Mesenteric fat pad (tissue), 1 donor: ENCODE data around the gene DYNC1I1. TPM values are rescaled to one million over a fixed set of nuclear protein-coding genes. Genes with fewer than 3 reads are reported as not detected.

Experiments used
- DNase-seq: peaks from one replicate; pipeline ENCODE4 v3.0.0-alpha.2; 2020; ENCODE audit warnings: low spot score
- total RNA-seq: library from RNA; stranded (reverse); fragmentation: NEBNext Ultra II Directional; extraction: Animal tissue kit (Norgen Biotek cat#: 25700); gene quantifications from one replicate; pipeline ENCODE4 v1.2.1, GENCODE V29; 2021
- donor health status: DM: yes; HTN: yes; CAD: no.

Gene DYNC1I1
- total RNA-seq, 1 donor from 2014 or later = 4.3 TPM

DNA sequence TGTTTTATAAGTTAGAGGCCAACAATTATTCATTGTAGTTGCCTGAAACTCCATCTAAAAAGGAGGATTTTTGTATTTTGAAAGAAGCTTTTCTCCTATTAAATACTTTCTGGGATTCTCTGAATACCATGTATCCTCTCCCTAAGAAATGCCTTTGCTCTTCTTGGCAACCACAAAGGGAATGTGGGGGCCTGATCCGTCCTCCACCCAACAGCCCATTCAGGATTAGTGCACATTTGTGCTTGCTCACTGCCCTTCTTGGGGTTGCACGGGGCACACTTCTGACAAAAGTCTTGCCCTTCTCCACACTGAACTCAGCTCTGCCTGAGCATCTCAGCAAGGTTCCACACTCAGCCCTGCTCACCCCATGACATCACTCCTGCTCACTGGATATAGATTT lies 355.4 kb downstream of the DYNC1I1 start:
- DNase-seq = no peak

DNA sequence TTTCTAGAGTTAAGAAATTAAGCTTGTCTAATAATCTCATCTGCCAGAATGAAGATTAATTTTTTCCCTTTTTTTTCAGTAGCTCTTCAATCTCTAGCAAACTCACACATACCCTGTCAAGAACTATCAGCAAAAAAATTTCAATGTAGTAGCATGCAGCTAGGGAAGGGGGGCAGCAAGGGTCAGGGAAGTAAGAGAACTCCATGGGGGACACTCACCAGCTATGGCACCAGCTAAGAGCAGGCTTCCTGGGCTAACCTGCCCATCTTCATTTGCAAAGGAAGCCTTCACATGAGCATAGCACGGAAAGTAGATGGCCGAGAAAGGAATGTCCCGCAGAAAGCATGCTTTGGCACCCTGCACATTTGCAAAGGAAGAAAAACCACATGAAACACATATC lies 359.2 kb downstream of the DYNC1I1 start:
- no peak for DNase-seq

DNA sequence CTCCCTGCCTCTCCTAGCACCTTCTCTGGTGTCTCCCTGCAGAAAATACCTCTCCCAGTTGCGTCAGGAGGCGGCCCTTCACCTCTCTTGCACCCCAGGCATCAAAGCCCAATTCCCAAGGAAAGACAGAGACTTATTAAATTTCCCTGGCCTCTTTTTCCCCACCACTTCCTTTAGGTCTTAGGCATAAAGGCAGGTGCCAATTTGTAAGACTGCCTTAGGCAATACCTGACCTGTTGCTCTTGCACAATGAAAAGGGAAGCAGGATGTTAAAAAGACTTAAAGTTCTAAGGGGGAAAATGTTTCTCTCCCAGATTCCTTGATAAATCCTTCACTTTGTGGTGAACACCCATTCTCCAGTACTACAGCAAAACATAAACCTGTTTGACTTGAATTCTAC lies 362.9 kb downstream of the DYNC1I1 start:
- DNase-seq = no peak

DNA sequence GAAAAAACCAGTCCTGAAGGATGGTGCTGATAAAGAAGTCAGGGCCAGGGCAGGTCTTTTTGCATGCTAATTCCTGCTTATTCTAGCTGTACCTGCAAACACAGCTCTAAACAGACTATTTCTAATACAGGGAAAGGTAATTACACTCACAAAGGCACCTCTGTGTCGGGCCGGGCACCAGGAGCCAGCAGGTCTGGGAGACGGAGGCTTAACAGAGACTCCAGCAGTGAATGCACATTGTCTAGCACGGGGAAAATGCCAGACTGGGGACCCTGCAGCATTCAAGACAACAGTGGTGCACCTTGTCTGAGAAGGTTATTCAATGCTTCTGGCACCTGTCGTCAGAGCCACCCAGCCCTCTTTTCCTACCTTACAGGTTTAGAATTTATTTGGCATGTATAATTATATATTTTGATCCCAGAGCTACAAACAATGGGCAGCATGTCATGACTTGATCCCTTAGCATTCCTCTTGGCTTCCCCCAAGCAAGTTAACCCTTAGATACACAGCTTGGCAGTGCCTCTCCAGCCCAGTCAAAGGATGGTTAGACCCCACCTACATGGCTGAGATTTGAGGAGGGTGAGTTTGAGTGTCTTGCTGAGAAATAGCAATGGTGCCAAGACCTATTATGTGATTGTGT lies 364.4 kb downstream of the DYNC1I1 start:
- no peak for DNase-seq

DNA sequence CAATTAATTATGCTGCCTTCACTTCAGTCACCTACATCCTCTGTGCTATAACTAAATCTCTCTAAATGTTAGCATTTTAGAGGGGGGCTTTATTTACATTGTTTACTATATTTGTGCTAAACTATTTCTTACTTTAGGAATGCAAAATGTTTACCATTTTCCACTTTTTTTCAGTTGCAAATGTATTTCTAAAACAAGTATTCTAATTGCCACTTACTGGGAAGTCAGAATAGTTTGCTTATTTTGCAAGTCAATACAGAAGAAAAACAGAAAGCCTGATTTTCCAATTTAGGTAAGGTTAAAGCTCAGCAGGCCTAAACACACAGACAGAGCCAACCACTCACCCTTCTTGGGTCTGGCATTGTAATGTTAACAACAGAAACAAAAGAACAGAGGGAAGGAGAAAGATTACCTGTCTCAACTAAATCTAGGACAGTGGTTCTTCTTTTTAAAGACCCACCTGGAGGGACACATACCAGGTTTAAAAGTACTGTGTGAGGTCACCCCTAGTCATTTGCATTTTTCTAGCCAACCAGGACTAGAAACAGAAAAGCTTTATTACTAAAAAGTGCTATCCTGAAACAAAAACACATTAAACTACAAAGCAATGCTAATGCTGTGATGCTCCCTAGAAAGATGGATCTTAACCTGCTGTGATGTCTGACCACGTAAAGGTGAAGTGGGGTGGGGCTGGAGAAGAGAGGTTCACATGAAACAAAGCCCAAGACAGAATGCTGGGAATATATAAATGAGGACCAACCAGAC lies 371.3 kb downstream of the DYNC1I1 start:
- DNase-seq = no peak

DNA sequence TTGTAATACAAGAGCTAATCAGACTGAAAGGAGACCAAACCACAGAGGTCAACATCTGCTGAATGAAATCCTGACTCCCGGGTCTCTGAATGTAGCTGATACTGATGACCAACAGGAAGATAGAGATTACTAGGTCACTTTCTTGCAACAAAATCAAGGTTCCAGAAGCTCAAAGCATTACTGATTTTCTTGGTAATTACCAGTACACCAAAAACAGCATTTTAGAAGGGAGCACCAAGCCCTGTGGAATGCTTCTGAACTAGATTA lies 371.8 kb downstream of the DYNC1I1 start:
- DNase-seq = no peak

Other genes with a start within 250 kb of the DYNC1I1 start
- 482 TPM for gene PDK4, start 176.0 kb upstream of the DYNC1I1 start, total RNA-seq